K562 (cell line): ENCODE measurements around the gene ZNRF1. TPM values are rescaled to one million over a fixed set of nuclear protein-coding genes. Genes with fewer than 3 reads are reported as not detected.

Experiments used
- IRF2 ChIP-seq: sonication (generic); formaldehyde crosslinking; IDR thresholded peaks from 2 replicates; pipeline ENCODE4 v1.8.1; 2022; ENCODE audit warnings: mild to moderate bottlenecking, missing genetic modification reagents
- KLF1 ChIP-seq: fragments of 450-650 bp; IDR thresholded peaks from 2 replicates; pipeline ENCODE4 v1.6.1; 2016; ENCODE audit warnings: missing genetic modification characterization, missing compliant biosample characterization
- LEF1 ChIP-seq: fragments of 450-650 bp; IDR thresholded peaks from 2 replicates; pipeline ENCODE4 v1.6.1; 2016; ENCODE audit warnings: mild to moderate bottlenecking
- MEF2A ChIP-seq: IDR thresholded peaks from 2 replicates; pipeline ENCODE4 v1.6.1; 2011; ENCODE audit warnings: low read depth, mild to moderate bottlenecking, low read length, moderate library complexity; ENCODE audit not compliant: control insufficient read depth
- TGIF2 ChIP-seq: sonication (generic); formaldehyde crosslinking; IDR thresholded peaks from 2 replicates; pipeline ENCODE4 v1.8.1; 2022; ENCODE audit warnings: mild to moderate bottlenecking, missing genetic modification reagents, moderate library complexity
- TRIM28 ChIP-seq: fragments of 450-650 bp; IDR thresholded peaks from 2 replicates; pipeline ENCODE4 v1.6.1; 2017
- ZBTB7A ChIP-seq: IDR thresholded peaks from 2 replicates; pipeline ENCODE4 v1.6.1; 2011; ENCODE audit warnings: low read depth, mild to moderate bottlenecking, low read length, moderate library complexity, borderline replicate concordance; ENCODE audit not compliant: control insufficient read depth
- ZNF143 ChIP-seq: sonication (generic); formaldehyde crosslinking; IDR thresholded peaks from 2 replicates; pipeline ENCODE4 v1.9.0; 2022; ENCODE audit warnings: mild to moderate bottlenecking, missing genetic modification reagents
- ZNF324 ChIP-seq: fragments of 250-450 bp; sonication (Bioruptor Pico); IDR thresholded peaks from 2 replicates; pipeline ENCODE4 v1.4.0; 2020; ENCODE audit warnings: mild to moderate bottlenecking
- polyA plus RNA-seq, 8 experiments: library from polyadenylated mRNA; depleted of rRNA in 4 of 8; stranded (reverse) in 5 of 8; unstranded in 3 of 8; fragments of >200 nt; fragmentation: Nextera tagmentation in 2 of 8; fragmentation: Illumina TruSeq in 1 of 8; extraction: Ambion mirVana in 2 of 8; extraction: Trizol in 1 of 8; gene quantifications; 2 replicates each; pipeline versions ENCODE4 v1.2.1 to v1.2.3, GENCODE V29; 2011 to 2014; ENCODE audit warnings: inconsistent platforms in 1 of 8, missing spikeins in 1 of 8
- total RNA-seq, 7 experiments: library from RNA; depleted of rRNA in 6 of 7; stranded (reverse); fragments of >200 nt in 6 of 7; fragmentation: Illumina TruSeq in 2 of 7; extraction: Trizol in 2 of 7; gene quantifications; 2 replicates each; pipeline versions ENCODE4 v1.2.1 to v1.2.3, GENCODE V29; 2011 to 2021; ENCODE audit warnings: low replicate concordance in 1 of 7
- TF ChIP-seq, protein P1 (sequence below): fragments of 250-450 bp; sonication (Bioruptor Pico); IDR thresholded peaks from 2 replicates; pipeline ENCODE4 v1.8.0; 2022; ENCODE audit warnings: inconsistent platforms
- TF ChIP-seq, protein P2 (sequence below): fragments of 450-650 bp; IDR thresholded peaks from 2 replicates; pipeline ENCODE4 v1.7.1; 2018; ENCODE audit warnings: mild to moderate bottlenecking, low read depth; ENCODE audit not compliant: partially characterized antibody
- TF ChIP-seq, protein P3 (sequence below): fragments of 450-650 bp; formaldehyde crosslinking; IDR thresholded peaks from 2 replicates; pipeline ENCODE4 v1.4.0; 2022; ENCODE audit warnings: missing genetic modification characterization
- TF ChIP-seq, protein P4 (sequence below): fragments of 250-450 bp; sonication (Bioruptor Pico); IDR thresholded peaks from 2 replicates; pipeline ENCODE4 v1.8.0; 2021; ENCODE audit warnings: borderline replicate concordance, mild to moderate bottlenecking, moderate library complexity; ENCODE audit not compliant: poor library complexity, severe bottlenecking
- TF ChIP-seq, protein P5 (sequence below): fragments of 150-350 bp; IDR thresholded peaks from 2 replicates; pipeline ENCODE4 v1.6.1; 2014; ENCODE audit warnings: low read depth, mild to moderate bottlenecking, low read length, borderline replicate concordance
- TF ChIP-seq, protein P6 (sequence below): fragments of 450-650 bp; IDR thresholded peaks from 2 replicates; pipeline ENCODE4 v1.6.1; 2016; ENCODE audit warnings: missing biosample characterization, missing genetic modification characterization

ZNRF1 gene
- total and polyA plus RNA-seq, 9 of the 15 experiments (the other 6 are each of a cell fraction or from before 2014, with no cell fraction given): 9.5 to 37.7 (median 20.0) TPM

DNA sequence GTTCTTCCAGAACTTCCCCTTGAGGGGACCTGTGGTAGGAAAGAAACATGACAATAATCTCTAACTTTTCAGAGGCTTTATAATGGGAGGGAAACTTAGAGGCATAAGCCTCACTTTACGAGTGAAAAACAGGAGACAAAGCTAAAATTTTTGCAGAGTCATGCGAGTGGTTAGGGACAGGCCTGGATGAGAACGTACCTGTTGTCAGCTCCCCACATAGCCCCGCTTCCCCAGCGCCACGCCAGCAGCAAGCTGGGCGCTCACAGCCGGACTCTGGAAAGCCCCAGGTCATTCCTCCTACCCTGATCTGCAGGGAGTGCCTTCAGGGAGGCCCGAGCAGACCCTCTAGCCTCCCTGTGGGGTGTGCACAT is 64.1 kb downstream of the ZNRF1 start (continued):
- TF ChIP-seq, protein P1, sequence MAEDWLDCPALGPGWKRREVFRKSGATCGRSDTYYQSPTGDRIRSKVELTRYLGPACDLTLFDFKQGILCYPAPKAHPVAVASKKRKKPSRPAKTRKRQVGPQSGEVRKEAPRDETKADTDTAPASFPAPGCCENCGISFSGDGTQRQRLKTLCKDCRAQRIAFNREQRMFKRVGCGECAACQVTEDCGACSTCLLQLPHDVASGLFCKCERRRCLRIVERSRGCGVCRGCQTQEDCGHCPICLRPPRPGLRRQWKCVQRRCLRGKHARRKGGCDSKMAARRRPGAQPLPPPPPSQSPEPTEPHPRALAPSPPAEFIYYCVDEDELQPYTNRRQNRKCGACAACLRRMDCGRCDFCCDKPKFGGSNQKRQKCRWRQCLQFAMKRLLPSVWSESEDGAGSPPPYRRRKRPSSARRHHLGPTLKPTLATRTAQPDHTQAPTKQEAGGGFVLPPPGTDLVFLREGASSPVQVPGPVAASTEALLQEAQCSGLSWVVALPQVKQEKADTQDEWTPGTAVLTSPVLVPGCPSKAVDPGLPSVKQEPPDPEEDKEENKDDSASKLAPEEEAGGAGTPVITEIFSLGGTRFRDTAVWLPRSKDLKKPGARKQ: no peak
- TF ChIP-seq, protein P2, sequence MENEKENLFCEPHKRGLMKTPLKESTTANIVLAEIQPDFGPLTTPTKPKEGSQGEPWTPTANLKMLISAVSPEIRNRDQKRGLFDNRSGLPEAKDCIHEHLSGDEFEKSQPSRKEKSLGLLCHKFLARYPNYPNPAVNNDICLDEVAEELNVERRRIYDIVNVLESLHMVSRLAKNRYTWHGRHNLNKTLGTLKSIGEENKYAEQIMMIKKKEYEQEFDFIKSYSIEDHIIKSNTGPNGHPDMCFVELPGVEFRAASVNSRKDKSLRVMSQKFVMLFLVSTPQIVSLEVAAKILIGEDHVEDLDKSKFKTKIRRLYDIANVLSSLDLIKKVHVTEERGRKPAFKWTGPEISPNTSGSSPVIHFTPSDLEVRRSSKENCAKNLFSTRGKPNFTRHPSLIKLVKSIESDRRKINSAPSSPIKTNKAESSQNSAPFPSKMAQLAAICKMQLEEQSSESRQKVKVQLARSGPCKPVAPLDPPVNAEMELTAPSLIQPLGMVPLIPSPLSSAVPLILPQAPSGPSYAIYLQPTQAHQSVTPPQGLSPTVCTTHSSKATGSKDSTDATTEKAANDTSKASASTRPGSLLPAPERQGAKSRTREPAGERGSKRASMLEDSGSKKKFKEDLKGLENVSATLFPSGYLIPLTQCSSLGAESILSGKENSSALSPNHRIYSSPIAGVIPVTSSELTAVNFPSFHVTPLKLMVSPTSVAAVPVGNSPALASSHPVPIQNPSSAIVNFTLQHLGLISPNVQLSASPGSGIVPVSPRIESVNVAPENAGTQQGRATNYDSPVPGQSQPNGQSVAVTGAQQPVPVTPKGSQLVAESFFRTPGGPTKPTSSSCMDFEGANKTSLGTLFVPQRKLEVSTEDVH: no peak
- TF ChIP-seq, protein P3, sequence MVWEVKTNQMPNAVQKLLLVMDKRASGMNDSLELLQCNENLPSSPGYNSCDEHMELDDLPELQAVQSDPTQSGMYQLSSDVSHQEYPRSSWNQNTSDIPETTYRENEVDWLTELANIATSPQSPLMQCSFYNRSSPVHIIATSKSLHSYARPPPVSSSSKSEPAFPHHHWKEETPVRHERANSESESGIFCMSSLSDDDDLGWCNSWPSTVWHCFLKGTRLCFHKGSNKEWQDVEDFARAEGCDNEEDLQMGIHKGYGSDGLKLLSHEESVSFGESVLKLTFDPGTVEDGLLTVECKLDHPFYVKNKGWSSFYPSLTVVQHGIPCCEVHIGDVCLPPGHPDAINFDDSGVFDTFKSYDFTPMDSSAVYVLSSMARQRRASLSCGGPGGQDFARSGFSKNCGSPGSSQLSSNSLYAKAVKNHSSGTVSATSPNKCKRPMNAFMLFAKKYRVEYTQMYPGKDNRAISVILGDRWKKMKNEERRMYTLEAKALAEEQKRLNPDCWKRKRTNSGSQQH (CRISPR knock-in tag): no peak
- no peak for TF ChIP-seq TGIF2 (CRISPR knock-in tag)
- TF ChIP-seq IRF2 (CRISPR knock-in tag): no peak
- TF ChIP-seq KLF1 (tag): no peak
- TF ChIP-seq, protein P4, sequence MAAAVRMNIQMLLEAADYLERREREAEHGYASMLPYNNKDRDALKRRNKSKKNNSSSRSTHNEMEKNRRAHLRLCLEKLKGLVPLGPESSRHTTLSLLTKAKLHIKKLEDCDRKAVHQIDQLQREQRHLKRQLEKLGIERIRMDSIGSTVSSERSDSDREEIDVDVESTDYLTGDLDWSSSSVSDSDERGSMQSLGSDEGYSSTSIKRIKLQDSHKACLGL (CRISPR knock-in tag): no peak
- TF ChIP-seq TRIM28: no peak
- TF ChIP-seq ZNF324 (CRISPR knock-in tag): no peak
- TF ChIP-seq ZBTB7A: no peak
- no peak for TF ChIP-seq ZNF143
- no peak for TF ChIP-seq LEF1
- TF ChIP-seq, protein P5, sequence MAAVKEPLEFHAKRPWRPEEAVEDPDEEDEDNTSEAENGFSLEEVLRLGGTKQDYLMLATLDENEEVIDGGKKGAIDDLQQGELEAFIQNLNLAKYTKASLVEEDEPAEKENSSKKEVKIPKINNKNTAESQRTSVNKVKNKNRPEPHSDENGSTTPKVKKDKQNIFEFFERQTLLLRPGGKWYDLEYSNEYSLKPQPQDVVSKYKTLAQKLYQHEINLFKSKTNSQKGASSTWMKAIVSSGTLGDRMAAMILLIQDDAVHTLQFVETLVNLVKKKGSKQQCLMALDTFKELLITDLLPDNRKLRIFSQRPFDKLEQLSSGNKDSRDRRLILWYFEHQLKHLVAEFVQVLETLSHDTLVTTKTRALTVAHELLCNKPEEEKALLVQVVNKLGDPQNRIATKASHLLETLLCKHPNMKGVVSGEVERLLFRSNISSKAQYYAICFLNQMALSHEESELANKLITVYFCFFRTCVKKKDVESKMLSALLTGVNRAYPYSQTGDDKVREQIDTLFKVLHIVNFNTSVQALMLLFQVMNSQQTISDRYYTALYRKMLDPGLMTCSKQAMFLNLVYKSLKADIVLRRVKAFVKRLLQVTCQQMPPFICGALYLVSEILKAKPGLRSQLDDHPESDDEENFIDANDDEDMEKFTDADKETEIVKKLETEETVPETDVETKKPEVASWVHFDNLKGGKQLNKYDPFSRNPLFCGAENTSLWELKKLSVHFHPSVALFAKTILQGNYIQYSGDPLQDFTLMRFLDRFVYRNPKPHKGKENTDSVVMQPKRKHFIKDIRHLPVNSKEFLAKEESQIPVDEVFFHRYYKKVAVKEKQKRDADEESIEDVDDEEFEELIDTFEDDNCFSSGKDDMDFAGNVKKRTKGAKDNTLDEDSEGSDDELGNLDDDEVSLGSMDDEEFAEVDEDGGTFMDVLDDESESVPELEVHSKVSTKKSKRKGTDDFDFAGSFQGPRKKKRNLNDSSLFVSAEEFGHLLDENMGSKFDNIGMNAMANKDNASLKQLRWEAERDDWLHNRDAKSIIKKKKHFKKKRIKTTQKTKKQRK: no peak
- TF ChIP-seq MEF2A: no peak
- TF ChIP-seq, protein P6, sequence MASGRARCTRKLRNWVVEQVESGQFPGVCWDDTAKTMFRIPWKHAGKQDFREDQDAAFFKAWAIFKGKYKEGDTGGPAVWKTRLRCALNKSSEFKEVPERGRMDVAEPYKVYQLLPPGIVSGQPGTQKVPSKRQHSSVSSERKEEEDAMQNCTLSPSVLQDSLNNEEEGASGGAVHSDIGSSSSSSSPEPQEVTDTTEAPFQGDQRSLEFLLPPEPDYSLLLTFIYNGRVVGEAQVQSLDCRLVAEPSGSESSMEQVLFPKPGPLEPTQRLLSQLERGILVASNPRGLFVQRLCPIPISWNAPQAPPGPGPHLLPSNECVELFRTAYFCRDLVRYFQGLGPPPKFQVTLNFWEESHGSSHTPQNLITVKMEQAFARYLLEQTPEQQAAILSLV (tag): no peak
